ENCODE results near the gene PRDM16. TPM values are rescaled to one million over a fixed set of nuclear protein-coding genes. Genes with fewer than 3 reads are reported as not detected.

Gene PRDM16
- total RNA-seq, 1 experiment from 2014 or later, result 1.6 TPM

DNA sequence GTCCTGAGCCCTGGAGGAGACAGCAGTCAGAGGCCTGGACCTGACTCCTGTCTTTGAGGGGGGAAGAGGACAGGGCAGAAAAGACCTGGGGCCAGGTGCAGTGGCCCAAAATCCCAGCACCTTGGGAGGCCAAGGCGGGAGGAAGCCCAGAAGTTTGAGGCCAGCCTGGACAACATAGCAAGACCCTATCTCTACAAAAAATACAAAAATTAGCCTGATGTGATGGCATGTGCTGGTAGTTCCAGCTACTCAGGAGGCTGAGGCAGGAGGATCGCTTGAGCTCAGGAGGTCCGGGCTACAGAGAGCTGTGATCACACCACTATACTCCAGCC is 280.9 kb downstream of the PRDM16 start (continued):
- TF ChIP-seq, protein P1, sequence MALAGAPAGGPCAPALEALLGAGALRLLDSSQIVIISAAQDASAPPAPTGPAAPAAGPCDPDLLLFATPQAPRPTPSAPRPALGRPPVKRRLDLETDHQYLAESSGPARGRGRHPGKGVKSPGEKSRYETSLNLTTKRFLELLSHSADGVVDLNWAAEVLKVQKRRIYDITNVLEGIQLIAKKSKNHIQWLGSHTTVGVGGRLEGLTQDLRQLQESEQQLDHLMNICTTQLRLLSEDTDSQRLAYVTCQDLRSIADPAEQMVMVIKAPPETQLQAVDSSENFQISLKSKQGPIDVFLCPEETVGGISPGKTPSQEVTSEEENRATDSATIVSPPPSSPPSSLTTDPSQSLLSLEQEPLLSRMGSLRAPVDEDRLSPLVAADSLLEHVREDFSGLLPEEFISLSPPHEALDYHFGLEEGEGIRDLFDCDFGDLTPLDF (CRISPR knock-in tag; IDR thresholded peaks at IDR 0.05), result no peak
- TF ChIP-seq, protein P2, sequence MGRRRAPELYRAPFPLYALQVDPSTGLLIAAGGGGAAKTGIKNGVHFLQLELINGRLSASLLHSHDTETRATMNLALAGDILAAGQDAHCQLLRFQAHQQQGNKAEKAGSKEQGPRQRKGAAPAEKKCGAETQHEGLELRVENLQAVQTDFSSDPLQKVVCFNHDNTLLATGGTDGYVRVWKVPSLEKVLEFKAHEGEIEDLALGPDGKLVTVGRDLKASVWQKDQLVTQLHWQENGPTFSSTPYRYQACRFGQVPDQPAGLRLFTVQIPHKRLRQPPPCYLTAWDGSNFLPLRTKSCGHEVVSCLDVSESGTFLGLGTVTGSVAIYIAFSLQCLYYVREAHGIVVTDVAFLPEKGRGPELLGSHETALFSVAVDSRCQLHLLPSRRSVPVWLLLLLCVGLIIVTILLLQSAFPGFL (CRISPR knock-in tag; IDR thresholded peaks at IDR 0.05; ENCODE audit: borderline replicate concordance), result no peak
- TF ChIP-seq NFE2L1 (CRISPR knock-in tag; IDR thresholded peaks at IDR 0.05), result no peak
- TF ChIP-seq GTF2I (CRISPR knock-in tag; conservative IDR thresholded peaks at IDR 0.05), result peak; percentile 53; the same call in 1 of the 2 replicates
- TF ChIP-seq, protein P3, sequence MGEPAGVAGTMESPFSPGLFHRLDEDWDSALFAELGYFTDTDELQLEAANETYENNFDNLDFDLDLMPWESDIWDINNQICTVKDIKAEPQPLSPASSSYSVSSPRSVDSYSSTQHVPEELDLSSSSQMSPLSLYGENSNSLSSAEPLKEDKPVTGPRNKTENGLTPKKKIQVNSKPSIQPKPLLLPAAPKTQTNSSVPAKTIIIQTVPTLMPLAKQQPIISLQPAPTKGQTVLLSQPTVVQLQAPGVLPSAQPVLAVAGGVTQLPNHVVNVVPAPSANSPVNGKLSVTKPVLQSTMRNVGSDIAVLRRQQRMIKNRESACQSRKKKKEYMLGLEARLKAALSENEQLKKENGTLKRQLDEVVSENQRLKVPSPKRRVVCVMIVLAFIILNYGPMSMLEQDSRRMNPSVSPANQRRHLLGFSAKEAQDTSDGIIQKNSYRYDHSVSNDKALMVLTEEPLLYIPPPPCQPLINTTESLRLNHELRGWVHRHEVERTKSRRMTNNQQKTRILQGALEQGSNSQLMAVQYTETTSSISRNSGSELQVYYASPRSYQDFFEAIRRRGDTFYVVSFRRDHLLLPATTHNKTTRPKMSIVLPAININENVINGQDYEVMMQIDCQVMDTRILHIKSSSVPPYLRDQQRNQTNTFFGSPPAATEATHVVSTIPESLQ (CRISPR knock-in tag; IDR thresholded peaks at IDR 0.05), result no peak
- no peak for TF ChIP-seq SOX15 (CRISPR knock-in tag; IDR thresholded peaks at IDR 0.05)

DNA sequence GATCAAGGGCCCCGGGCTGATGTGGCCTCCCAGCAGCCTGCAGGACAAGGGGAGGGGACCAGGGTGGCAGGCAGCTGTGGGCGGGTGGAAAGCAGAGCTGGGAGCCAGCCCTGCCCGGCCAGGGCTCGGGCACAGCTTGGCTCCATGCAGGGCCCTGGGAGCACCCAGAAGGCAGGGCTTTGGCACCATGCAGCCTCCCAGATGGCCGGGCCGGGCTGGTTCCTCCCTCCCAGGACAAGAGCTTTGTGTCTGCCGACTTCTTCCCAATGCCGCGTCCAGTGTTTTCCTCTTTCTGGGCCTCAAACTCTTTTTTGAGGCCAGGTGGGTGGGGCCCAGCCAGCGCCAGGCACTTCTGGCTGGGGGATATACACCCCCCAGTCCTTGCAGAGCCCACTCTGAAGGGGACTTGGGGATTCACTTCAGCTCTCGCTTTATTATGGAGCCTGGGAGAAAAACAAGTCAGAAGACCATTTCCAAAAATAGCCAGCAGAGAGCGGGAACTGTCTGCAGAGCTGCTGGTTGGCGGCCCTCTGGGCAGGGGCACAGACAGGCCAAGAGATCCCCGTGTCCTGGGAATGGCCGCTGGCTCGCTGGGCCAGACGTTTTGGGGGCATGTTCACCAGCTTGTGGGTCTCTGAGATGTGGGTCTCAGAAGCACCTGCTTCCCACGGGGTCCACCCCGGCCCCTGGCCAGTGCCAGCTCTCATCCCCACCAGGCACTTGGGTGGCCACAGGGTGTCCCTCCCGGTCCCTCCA is 281.7 kb downstream of the PRDM16 start:
- no peaks in the 10 kb centered on the region for H3K36me3 Mint-ChIP-seq
- ChIA-PET CTCF (interaction anchor here (1.0 to 3.2 kb wide), 10 partner anchors 18 to 284 kb away, joined by 3 to 21 read pairs (median 3); no protein-coding TSS in a partner anchor), POLR2A (no interaction called here)
- H3K27ac Mint-ChIP-seq, result no peak overlapping the region
- no peaks in the 10 kb centered on the region for H3K9me3 Mint-ChIP-seq
- H3K4me3 Mint-ChIP-seq, result no peak overlapping the region
- peaks cover 21% of the 10 kb centered on the region for H3K4me1 Mint-ChIP-seq
- ATAC-seq (no peak), DNase-seq (ENCODE audit: low spot score) (no peak)
- H3K27me3 Mint-ChIP-seq (ENCODE audit: low read depth), result no peaks in the 10 kb centered on the region
- TF ChIP-seq HMGA2 (CRISPR knock-in tag; IDR thresholded peaks at IDR 0.05), result no peak
- TF ChIP-seq, protein P4, sequence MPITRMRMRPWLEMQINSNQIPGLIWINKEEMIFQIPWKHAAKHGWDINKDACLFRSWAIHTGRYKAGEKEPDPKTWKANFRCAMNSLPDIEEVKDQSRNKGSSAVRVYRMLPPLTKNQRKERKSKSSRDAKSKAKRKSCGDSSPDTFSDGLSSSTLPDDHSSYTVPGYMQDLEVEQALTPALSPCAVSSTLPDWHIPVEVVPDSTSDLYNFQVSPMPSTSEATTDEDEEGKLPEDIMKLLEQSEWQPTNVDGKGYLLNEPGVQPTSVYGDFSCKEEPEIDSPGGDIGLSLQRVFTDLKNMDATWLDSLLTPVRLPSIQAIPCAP (CRISPR knock-in tag; IDR thresholded peaks at IDR 0.05), result no peak
- TF ChIP-seq FOXK1 (CRISPR knock-in tag; IDR thresholded peaks at IDR 0.05), result no peak
- TF ChIP-seq, protein P5, sequence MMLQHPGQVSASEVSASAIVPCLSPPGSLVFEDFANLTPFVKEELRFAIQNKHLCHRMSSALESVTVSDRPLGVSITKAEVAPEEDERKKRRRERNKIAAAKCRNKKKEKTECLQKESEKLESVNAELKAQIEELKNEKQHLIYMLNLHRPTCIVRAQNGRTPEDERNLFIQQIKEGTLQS (CRISPR knock-in tag; conservative IDR thresholded peaks at IDR 0.05), result no peak
- TF ChIP-seq SP1 (CRISPR knock-in tag; conservative IDR thresholded peaks at IDR 0.05), result no peak
- TF ChIP-seq FOXJ3 (CRISPR knock-in tag; IDR thresholded peaks at IDR 0.05; ENCODE audit: borderline replicate concordance), result no peak
- TF ChIP-seq CREB1 (CRISPR knock-in tag; IDR thresholded peaks at IDR 0.05), result no peak
- TF ChIP-seq SOX15 (CRISPR knock-in tag; IDR thresholded peaks at IDR 0.05), result no peak
- TF ChIP-seq, protein P6, sequence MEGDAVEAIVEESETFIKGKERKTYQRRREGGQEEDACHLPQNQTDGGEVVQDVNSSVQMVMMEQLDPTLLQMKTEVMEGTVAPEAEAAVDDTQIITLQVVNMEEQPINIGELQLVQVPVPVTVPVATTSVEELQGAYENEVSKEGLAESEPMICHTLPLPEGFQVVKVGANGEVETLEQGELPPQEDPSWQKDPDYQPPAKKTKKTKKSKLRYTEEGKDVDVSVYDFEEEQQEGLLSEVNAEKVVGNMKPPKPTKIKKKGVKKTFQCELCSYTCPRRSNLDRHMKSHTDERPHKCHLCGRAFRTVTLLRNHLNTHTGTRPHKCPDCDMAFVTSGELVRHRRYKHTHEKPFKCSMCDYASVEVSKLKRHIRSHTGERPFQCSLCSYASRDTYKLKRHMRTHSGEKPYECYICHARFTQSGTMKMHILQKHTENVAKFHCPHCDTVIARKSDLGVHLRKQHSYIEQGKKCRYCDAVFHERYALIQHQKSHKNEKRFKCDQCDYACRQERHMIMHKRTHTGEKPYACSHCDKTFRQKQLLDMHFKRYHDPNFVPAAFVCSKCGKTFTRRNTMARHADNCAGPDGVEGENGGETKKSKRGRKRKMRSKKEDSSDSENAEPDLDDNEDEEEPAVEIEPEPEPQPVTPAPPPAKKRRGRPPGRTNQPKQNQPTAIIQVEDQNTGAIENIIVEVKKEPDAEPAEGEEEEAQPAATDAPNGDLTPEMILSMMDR (IDR thresholded peaks at IDR 0.05), result no peak
- TF ChIP-seq ZNF317 (CRISPR knock-in tag; IDR thresholded peaks at IDR 0.05; ENCODE audit: borderline replicate concordance, low read depth), result no peak
- TF ChIP-seq, protein P3 (CRISPR knock-in tag; IDR thresholded peaks at IDR 0.05), result no peak
- TF ChIP-seq ZNF219 (CRISPR knock-in tag; IDR thresholded peaks at IDR 0.05; ENCODE audit: borderline replicate concordance), result no peak
- TF ChIP-seq NFATC4 (CRISPR knock-in tag; IDR thresholded peaks at IDR 0.05), result no peak
